Measurements from ENCODE around the gene CDK4. TPM values are rescaled to one million over a fixed set of nuclear protein-coding genes. Genes with fewer than 3 reads are reported as not detected.

Gene CDK4
- total and polyA plus RNA-seq, 4 donors, result 69.7 to 115 (median 89.9) TPM

DNA sequence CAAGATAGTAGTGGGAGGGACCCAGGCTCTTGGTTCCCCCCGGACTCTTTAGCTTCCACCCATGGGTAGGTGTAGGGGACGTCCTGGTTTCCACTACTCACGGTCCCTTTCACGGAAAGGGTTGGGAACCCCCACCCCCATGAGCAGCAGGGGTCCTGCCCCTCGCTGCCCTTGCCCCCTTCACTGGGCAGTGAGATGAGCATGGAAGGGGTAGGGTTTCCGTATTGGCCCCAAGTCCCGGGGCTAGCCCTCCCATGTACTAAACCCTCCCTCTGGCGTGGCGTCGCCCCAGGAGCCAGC, 26.3 kb downstream of the CDK4 start:
- Histone ChIP-seq H3K4me1 (ENCODE audit: control insufficient read depth in 5 of 5, insufficient read depth in 5 of 5, low read length in 5 of 5) (peaks cover 0 to 19% (median 0%) of the 10 kb centered on the region in 5 donors), H3K4me3 (no peak overlapping the region), H3K27ac (ENCODE audit: low read depth in 1 of 2, low read length in 1 of 2) (no peak overlapping the region), H3K27me3 (ENCODE audit: control insufficient read depth in 3 of 3, insufficient read depth in 3 of 3, low read length in 2 of 3) (peaks cover 0 to 43% (median 23%) of the 10 kb centered on the region in 3 donors), H3K9me3 (ENCODE audit: control insufficient read depth in 4 of 4, insufficient read depth in 3 of 4, low read length in 3 of 4) (no peaks in the 10 kb centered on the region), H3K9ac (ENCODE audit: insufficient read depth in 1 of 2, low read length in 2 of 2) (no peak overlapping the region), H3K36me3 (ENCODE audit: control insufficient read depth in 4 of 4, insufficient read depth in 4 of 4, low read length in 4 of 4) (peaks cover under 1 to 16% (median 4%) of the 10 kb centered on the region in 4 donors)
- 36 to 57% methylated on average over 10 of the region's 10 CpGs for WGBS, 2 donors
- DNase-seq, result no peak
- no peak for TF ChIP-seq CTCF (IDR thresholded peaks at IDR 0.05; ENCODE audit: control extremely low read depth, extremely low read depth)
- no peak for ATAC-seq (ENCODE audit: insufficient read depth, low FRiP score)

- ATAC-seq (ENCODE audit: insufficient read depth, low FRiP score) (no peak), DNase-seq (no peak)
- H3K36me3 ChIP-seq (ENCODE audit: control insufficient read depth in 4 of 4, insufficient read depth in 4 of 4, low read length in 4 of 4), result peaks cover 3 to 23% (median 6%) of the 10 kb centered on the region in 4 donors
- H3K9me3 ChIP-seq (ENCODE audit: control insufficient read depth in 4 of 4, insufficient read depth in 3 of 4, low read length in 3 of 4), result no peaks in the 10 kb centered on the region
- H3K27ac ChIP-seq (ENCODE audit: low read depth in 1 of 2, low read length in 1 of 2), result no peak overlapping the region
- H3K9ac ChIP-seq (ENCODE audit: insufficient read depth in 1 of 2, low read length in 2 of 2), result no peak overlapping the region
- H3K27me3 ChIP-seq (ENCODE audit: control insufficient read depth in 3 of 3, insufficient read depth in 3 of 3, low read length in 2 of 3), result peaks cover 0 to 40% (median 19%) of the 10 kb centered on the region in 3 donors
- WGBS, 2 donors, result 67 to 77% methylated on average over 10 to 11 of the region's 11 CpGs
- no peak for TF ChIP-seq CTCF (IDR thresholded peaks at IDR 0.05; ENCODE audit: control extremely low read depth, extremely low read depth)
- no peak overlapping the region for H3K4me3 ChIP-seq
- peaks cover 0 to 19% (median 0%) of the 10 kb centered on the region in 5 donors for H3K4me1 ChIP-seq (ENCODE audit: control insufficient read depth in 5 of 5, insufficient read depth in 5 of 5, low read length in 5 of 5)
Observed at GRCh38 chr12:57724936-57725740, 27.0 kb downstream of the CDK4 start.

- Histone ChIP-seq H3K27ac (ENCODE audit: low read depth in 1 of 2, low read length in 1 of 2) (no peak overlapping the region), H3K4me3 (no peak overlapping the region), H3K27me3 (ENCODE audit: control insufficient read depth in 3 of 3, insufficient read depth in 3 of 3, low read length in 2 of 3) (peaks cover 0 to 32% (median 14%) of the 10 kb centered on the region in 3 donors), H3K4me1 (ENCODE audit: control insufficient read depth in 5 of 5, insufficient read depth in 5 of 5, low read length in 5 of 5) (peaks cover 0 to 19% (median 0%) of the 10 kb centered on the region in 5 donors), H3K36me3 (ENCODE audit: control insufficient read depth in 4 of 4, insufficient read depth in 4 of 4, low read length in 4 of 4) (peaks cover 4 to 29% (median 7%) of the 10 kb centered on the region in 4 donors), H3K9ac (ENCODE audit: insufficient read depth in 1 of 2, low read length in 2 of 2) (no peak overlapping the region), H3K9me3 (ENCODE audit: control insufficient read depth in 4 of 4, insufficient read depth in 3 of 4, low read length in 3 of 4) (peaks cover 0 to 2% (median 0%) of the 10 kb centered on the region in 4 donors)
- ATAC-seq (ENCODE audit: insufficient read depth, low FRiP score) (no peak), DNase-seq (no peak)
- 86 to 88% methylated on average over 12 of the region's 12 CpGs for WGBS, 2 donors
- TF ChIP-seq CTCF (IDR thresholded peaks at IDR 0.05; ENCODE audit: control extremely low read depth, extremely low read depth), result no peak
Observed at GRCh38 chr12:57724003-57724935, 27.8 kb downstream of the CDK4 start.
